Diencephalon (tissue), 1 donor: ENCODE results near the gene SPIN4. TPM values are rescaled to one million over a fixed set of nuclear protein-coding genes. Genes with fewer than 3 reads are reported as not detected.

Source experiments
- total RNA-seq: library from RNA; depleted of rRNA; stranded (reverse); fragments of >200 nt; gene quantifications from one replicate; pipeline ENCODE4 v1.2.3, GENCODE V29; 2014

SPIN4 gene
- 13.4 TPM for total RNA-seq

DNA sequence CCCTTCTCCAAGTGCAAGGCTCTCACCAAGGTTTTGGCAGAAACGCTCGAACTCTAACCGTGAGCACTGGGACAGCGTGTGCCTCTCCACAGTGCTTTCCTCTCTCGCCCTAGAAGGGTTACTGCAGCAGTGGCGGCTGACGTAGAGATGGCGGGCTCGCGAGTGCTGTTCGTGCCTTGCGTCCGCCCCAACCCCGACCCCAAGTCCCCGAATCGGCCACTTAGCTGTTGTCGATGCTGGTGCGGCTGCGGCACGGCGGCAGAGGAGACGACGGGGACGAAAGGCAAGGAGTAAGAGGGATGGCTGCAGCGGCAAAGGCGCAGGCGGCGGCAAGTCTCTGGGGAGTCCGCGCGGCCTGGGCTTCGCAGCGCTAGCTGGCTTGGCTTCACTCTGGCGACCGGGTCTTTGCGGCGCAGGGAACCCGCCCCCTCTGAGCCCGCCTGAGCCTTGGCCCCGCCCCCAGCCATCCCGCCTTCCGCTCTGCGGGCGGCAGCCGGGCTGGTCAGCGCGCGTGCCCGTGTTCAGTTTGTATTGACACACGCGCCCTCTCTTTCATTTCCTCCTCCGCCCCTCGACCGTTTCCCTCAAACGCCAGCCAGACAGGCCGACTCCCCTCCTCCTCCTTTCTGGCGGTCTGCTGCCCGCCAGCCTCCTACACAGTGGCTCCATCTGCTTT is at the start of gene SPIN4:
Gene SPIN4 (minus strand): TSS at position 392 of the 676 bp plus-strand sequence. CDS start 513 bp downstream, outside the sequence.

